ENCODE data around the gene CUL7. TPM values are rescaled to one million over a fixed set of nuclear protein-coding genes. Genes with fewer than 3 reads are reported as not detected.

The CUL7 gene
- total RNA-seq, 1 donor from 2014 or later: 7.0 TPM

- H3K27me3 ChIP-seq (ENCODE audit: low read depth): no peaks in the 10 kb centered on the region
- intact Hi-C loops (cut with micrococcal nuclease): no loop called here
- H3K4me3 ChIP-seq: no peak overlapping the region
- H3K4me1 ChIP-seq: peaks cover 33% of the 10 kb centered on the region
- H3K9me3 ChIP-seq (replicated peaks): no peaks in the 10 kb centered on the region
- peaks cover 53% of the 10 kb centered on the region for H3K36me3 ChIP-seq
- DNase-seq: no peak
- no peak overlapping the region for H3K27ac ChIP-seq (replicated peaks)
- no peak for TF ChIP-seq CTCF (IDR thresholded peaks at IDR 0.05; ENCODE audit: borderline replicate concordance)
These were observed 9.2 kb upstream of the CUL7 start for GRCh38 chr6:43062818-43063217.

- Histone ChIP-seq H3K9me3 (replicated peaks) (no peaks in the 10 kb centered on the region), H3K36me3 (peaks cover 55% of the 10 kb centered on the region), H3K4me3 (no peak overlapping the region), H3K27me3 (ENCODE audit: low read depth) (no peaks in the 10 kb centered on the region), H3K27ac (replicated peaks) (no peak overlapping the region), H3K4me1 (peaks cover 37% of the 10 kb centered on the region)
- DNase-seq: no peak
- intact Hi-C loops (cut with micrococcal nuclease): no loop called here
- no peak for TF ChIP-seq CTCF (IDR thresholded peaks at IDR 0.05; ENCODE audit: borderline replicate concordance)
These were observed 8.2 kb upstream of the CUL7 start for GRCh38 chr6:43061861-43062260.

GRCh38 chr6:43060755-43061633 is 7.3 kb upstream of the CUL7 start:
- Histone ChIP-seq H3K9me3 (replicated peaks) (no peaks in the 10 kb centered on the region), H3K27ac (replicated peaks) (peak overlapping the region; percentile 93), H3K36me3 (peaks cover 55% of the 10 kb centered on the region), H3K4me1 (peaks cover 37% of the 10 kb centered on the region), H3K27me3 (ENCODE audit: low read depth) (no peaks in the 10 kb centered on the region), H3K4me3 (peak overlapping the region; percentile 82)
- DNase-seq: no peak
- TF ChIP-seq CTCF (IDR thresholded peaks at IDR 0.05; ENCODE audit: borderline replicate concordance): no peak
- intact Hi-C loops (cut with micrococcal nuclease): no loop called here

- Histone ChIP-seq H3K4me3 (peak overlapping the region; percentile 82), H3K27me3 (ENCODE audit: low read depth) (no peaks in the 10 kb centered on the region), H3K27ac (replicated peaks) (peak overlapping the region; percentile 93), H3K36me3 (peaks cover 55% of the 10 kb centered on the region), H3K9me3 (replicated peaks) (no peaks in the 10 kb centered on the region), H3K4me1 (peaks cover 37% of the 10 kb centered on the region)
- TF ChIP-seq CTCF (IDR thresholded peaks at IDR 0.05; ENCODE audit: borderline replicate concordance): no peak
- intact Hi-C loops (cut with micrococcal nuclease): no loop called here
- no peak for DNase-seq
These were observed 6.5 kb upstream of the CUL7 start for GRCh38 chr6:43060034-43060754.

- no peaks in the 10 kb centered on the region for H3K9me3 ChIP-seq (replicated peaks)
- peaks cover 53% of the 10 kb centered on the region for H3K36me3 ChIP-seq
- peak within 1 kb of the TSS; percentile 93 for H3K27ac ChIP-seq (replicated peaks)
- TF ChIP-seq CTCF (IDR thresholded peaks at IDR 0.05; ENCODE audit: borderline replicate concordance): no peak
- DNase-seq: peak; percentile 99
- peak within 1 kb of the TSS; percentile 82 for H3K4me3 ChIP-seq
- peaks cover 41% of the 10 kb centered on the region for H3K4me1 ChIP-seq
- intact Hi-C loops (cut with micrococcal nuclease): no loop called here
- H3K27me3 ChIP-seq (ENCODE audit: low read depth): no peaks in the 10 kb centered on the region
These were observed 5.8 kb upstream of the CUL7 start, which contains the start of the genes KLC4 and MRPL2 for GRCh38 chr6:43059168-43060033. TSS of gene KLC4 (plus strand) at chr6:43059631. CDS start at chr6:43061336, 1,705 bp downstream. TSS of gene MRPL2 (minus strand) at chr6:43059434. CDS start at chr6:43059381, 53 bp downstream.
